ENCODE measurements around the gene PTGES. TPM values are rescaled to one million over a fixed set of nuclear protein-coding genes. Genes with fewer than 3 reads are reported as not detected.
A peak's percentile ranks its signal among the peaks of the same experiment; 100 is the strongest.
"Not testable (repeated sequence)": the region's sequence is repeated elsewhere in the genome, so short reads cannot be mapped to it uniquely, and the experiment has no call there.

The PTGES gene
- total and polyA plus RNA-seq, 2 donors (not counting 1 experiment from before 2014, with no cell fraction given) = 9.6 to 13.3 TPM

GRCh38 chr9:129761901-129762369 lies 9.1 kb upstream of the PTGES start:
- no peaks in the 10 kb centered on the region for H3K9me3 ChIP-seq (ENCODE audit: control insufficient read depth, insufficient read depth, low read depth, low read length)
- no peaks in the 10 kb centered on the region for H3K79me2 ChIP-seq (ENCODE audit: control insufficient read depth, insufficient read depth, low read length)
- peaks cover 16% of the 10 kb centered on the region for H3K4me1 ChIP-seq (ENCODE audit: control insufficient read depth, extremely low read depth, insufficient read depth, low read length)
- DNase-seq (ENCODE audit: low read depth in 2 of 2) = peak; percentile 48 to 74
- peak overlapping the region; percentile 94 for H3K27ac ChIP-seq (ENCODE audit: insufficient read depth, low read length)
- no peaks in the 10 kb centered on the region for H3K36me3 ChIP-seq (ENCODE audit: control insufficient read depth, insufficient read depth, low read length)
- peak overlapping the region in 1 of 4 experiments; percentile 28 for H3K4me3 ChIP-seq (replicated peaks in 1 of 4; ENCODE audit: control extremely low read depth in 1 of 4, insufficient read depth in 1 of 4, low read depth in 3 of 4, low read length in 4 of 4)
- peak overlapping the region; percentile 25 for H2AFZ ChIP-seq (ENCODE audit: low read length)
- peak overlapping the region; percentile 38 for H3K9ac ChIP-seq (ENCODE audit: insufficient read depth, low read length)
- no peaks in the 10 kb centered on the region for H4K20me1 ChIP-seq (ENCODE audit: control insufficient read depth, extremely low read depth, insufficient read depth, low read length)
- no peak for TF ChIP-seq EZH2 (IDR thresholded peaks at IDR 0.05; ENCODE audit: low read length, missing control alignments)
- no peaks in the 10 kb centered on the region for H3K27me3 ChIP-seq (ENCODE audit: control insufficient read depth, insufficient read depth, low read length)
- peak overlapping the region; percentile 84 for H3K4me2 ChIP-seq (ENCODE audit: extremely low read depth, insufficient read depth, low read length)

DNA sequence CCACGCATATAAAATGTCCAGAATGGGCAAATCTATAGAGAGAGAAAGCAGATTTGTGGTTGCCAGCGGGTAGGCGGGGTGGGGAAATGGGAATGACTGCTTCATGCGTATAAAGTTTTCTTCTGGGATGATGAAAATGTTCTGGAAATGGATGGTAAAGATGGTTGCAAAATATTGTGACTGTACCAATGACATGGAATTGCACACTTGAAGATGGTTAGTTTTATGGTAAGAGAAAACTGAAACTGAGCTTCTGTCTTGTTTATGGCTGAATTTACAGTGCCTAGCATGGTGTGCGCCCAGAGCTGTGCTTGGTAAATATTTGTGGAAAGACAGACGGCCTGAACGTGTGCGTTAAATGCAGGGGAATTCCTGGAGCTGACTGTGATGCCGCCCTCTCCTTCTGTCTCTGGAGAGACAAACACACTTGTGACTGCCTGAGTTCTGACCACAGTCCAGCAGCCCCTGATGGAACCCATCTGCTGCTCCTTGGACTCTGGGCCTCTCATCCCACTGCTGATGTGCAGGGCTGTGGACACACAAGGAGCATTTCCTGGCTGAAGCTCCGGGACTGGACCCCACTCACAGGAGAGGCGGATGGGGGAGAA lies 8.6 kb upstream of the PTGES start:
- H3K4me2 ChIP-seq (ENCODE audit: extremely low read depth, insufficient read depth, low read length) = peak overlapping the region; percentile 84
- peaks cover 16% of the 10 kb centered on the region for H3K4me1 ChIP-seq (ENCODE audit: control insufficient read depth, extremely low read depth, insufficient read depth, low read length)
- no peaks in the 10 kb centered on the region for H3K9me3 ChIP-seq (ENCODE audit: control insufficient read depth, insufficient read depth, low read depth, low read length)
- peak overlapping the region; percentile 38 for H3K9ac ChIP-seq (ENCODE audit: insufficient read depth, low read length)
- H3K4me3 ChIP-seq (replicated peaks in 1 of 4; ENCODE audit: control extremely low read depth in 1 of 4, insufficient read depth in 1 of 4, low read depth in 3 of 4, low read length in 4 of 4) = peak overlapping the region in 1 of 4 experiments; percentile 28
- peak overlapping the region; percentile 94 for H3K27ac ChIP-seq (ENCODE audit: insufficient read depth, low read length)
- H3K36me3 ChIP-seq (ENCODE audit: control insufficient read depth, insufficient read depth, low read length) = no peaks in the 10 kb centered on the region
- DNase-seq (ENCODE audit: low read depth in 2 of 2) = peak; percentile 55 to 94
- no peaks in the 10 kb centered on the region for H3K79me2 ChIP-seq (ENCODE audit: control insufficient read depth, insufficient read depth, low read length)
- H4K20me1 ChIP-seq (ENCODE audit: control insufficient read depth, extremely low read depth, insufficient read depth, low read length) = no peaks in the 10 kb centered on the region
- no peak for TF ChIP-seq EZH2 (IDR thresholded peaks at IDR 0.05; ENCODE audit: low read length, missing control alignments)
- TF ChIP-seq, protein P1, sequence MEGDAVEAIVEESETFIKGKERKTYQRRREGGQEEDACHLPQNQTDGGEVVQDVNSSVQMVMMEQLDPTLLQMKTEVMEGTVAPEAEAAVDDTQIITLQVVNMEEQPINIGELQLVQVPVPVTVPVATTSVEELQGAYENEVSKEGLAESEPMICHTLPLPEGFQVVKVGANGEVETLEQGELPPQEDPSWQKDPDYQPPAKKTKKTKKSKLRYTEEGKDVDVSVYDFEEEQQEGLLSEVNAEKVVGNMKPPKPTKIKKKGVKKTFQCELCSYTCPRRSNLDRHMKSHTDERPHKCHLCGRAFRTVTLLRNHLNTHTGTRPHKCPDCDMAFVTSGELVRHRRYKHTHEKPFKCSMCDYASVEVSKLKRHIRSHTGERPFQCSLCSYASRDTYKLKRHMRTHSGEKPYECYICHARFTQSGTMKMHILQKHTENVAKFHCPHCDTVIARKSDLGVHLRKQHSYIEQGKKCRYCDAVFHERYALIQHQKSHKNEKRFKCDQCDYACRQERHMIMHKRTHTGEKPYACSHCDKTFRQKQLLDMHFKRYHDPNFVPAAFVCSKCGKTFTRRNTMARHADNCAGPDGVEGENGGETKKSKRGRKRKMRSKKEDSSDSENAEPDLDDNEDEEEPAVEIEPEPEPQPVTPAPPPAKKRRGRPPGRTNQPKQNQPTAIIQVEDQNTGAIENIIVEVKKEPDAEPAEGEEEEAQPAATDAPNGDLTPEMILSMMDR (conservative IDR thresholded peaks at IDR 0.05 in 1 of 2, IDR thresholded peaks at IDR 0.05 in 1 of 2; ENCODE audit: low read depth in 1 of 2, low read length in 2 of 2) = no peak
- H2AFZ ChIP-seq (ENCODE audit: low read length) = peak overlapping the region; percentile 25
- H3K27me3 ChIP-seq (ENCODE audit: control insufficient read depth, insufficient read depth, low read length) = no peaks in the 10 kb centered on the region

DNA sequence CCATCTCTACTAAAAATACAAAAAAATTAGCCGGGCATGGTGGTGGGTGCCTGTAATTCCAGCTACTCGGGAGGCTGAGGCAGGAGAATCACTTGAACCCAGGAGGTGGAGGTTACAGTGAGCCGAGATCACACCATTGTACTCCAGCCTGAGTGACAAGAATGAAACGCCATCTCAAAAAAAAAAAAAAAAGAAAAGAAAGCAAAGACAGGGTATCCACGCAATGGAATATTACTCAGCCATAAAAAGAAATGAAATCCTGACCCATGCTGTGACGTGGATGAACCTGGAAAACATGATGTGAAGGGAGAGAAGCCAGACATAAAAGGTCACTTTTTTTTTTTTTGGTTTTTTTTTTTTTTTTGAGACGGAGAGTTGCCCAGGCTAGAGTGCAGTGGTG lies 7.9 kb upstream of the PTGES start:
- Histone ChIP-seq H3K27ac (ENCODE audit: insufficient read depth, low read length) (peak overlapping the region; percentile 94), H3K4me1 (ENCODE audit: control insufficient read depth, extremely low read depth, insufficient read depth, low read length) (peaks cover 16% of the 10 kb centered on the region)
- not testable (repeated sequence) for H3K9me3 ChIP-seq (ENCODE audit: control insufficient read depth, insufficient read depth, low read depth, low read length); DNase-seq (ENCODE audit: low read depth in 2 of 2); H3K4me2 ChIP-seq (ENCODE audit: extremely low read depth, insufficient read depth, low read length); H3K4me3 ChIP-seq (replicated peaks in 1 of 4; ENCODE audit: control extremely low read depth in 1 of 4, insufficient read depth in 1 of 4, low read depth in 3 of 4, low read length in 4 of 4); H3K9ac ChIP-seq (ENCODE audit: insufficient read depth, low read length); H3K36me3 ChIP-seq (ENCODE audit: control insufficient read depth, insufficient read depth, low read length); H4K20me1 ChIP-seq (ENCODE audit: control insufficient read depth, extremely low read depth, insufficient read depth, low read length); H2AFZ ChIP-seq (ENCODE audit: low read length); H3K27me3 ChIP-seq (ENCODE audit: control insufficient read depth, insufficient read depth, low read length); H3K79me2 ChIP-seq (ENCODE audit: control insufficient read depth, insufficient read depth, low read length)

GRCh38 chr9:129759804-129760502 lies 7.1 kb upstream of the PTGES start:
- Histone ChIP-seq H2AFZ (ENCODE audit: low read length) (no peak overlapping the region), H3K27me3 (ENCODE audit: control insufficient read depth, insufficient read depth, low read length) (no peaks in the 10 kb centered on the region), H3K9ac (ENCODE audit: insufficient read depth, low read length) (no peak overlapping the region), H3K4me3 (replicated peaks in 1 of 4; ENCODE audit: control extremely low read depth in 1 of 4, insufficient read depth in 1 of 4, low read depth in 3 of 4, low read length in 4 of 4) (no peak overlapping the region), H3K4me2 (ENCODE audit: extremely low read depth, insufficient read depth, low read length) (no peak overlapping the region), H3K27ac (ENCODE audit: insufficient read depth, low read length) (no peak overlapping the region), H3K36me3 (ENCODE audit: control insufficient read depth, insufficient read depth, low read length) (no peaks in the 10 kb centered on the region), H4K20me1 (ENCODE audit: control insufficient read depth, extremely low read depth, insufficient read depth, low read length) (no peaks in the 10 kb centered on the region), H3K4me1 (ENCODE audit: control insufficient read depth, extremely low read depth, insufficient read depth, low read length) (peaks cover 16% of the 10 kb centered on the region), H3K9me3 (ENCODE audit: control insufficient read depth, insufficient read depth, low read depth, low read length) (no peaks in the 10 kb centered on the region), H3K79me2 (ENCODE audit: control insufficient read depth, insufficient read depth, low read length) (no peaks in the 10 kb centered on the region)
- TF ChIP-seq, protein P1 (conservative IDR thresholded peaks at IDR 0.05 in 1 of 2, IDR thresholded peaks at IDR 0.05 in 1 of 2; ENCODE audit: low read depth in 1 of 2, low read length in 2 of 2) = no peak
- TF ChIP-seq EZH2 (IDR thresholded peaks at IDR 0.05; ENCODE audit: low read length, missing control alignments) = no peak
- DNase-seq (ENCODE audit: low read depth in 2 of 2) = no peak

All from fibroblast of lung (primary cell).